Loucy (cell line): ENCODE results near the gene MRO.

ENCODE experiments used
- H2AFZ ChIP-seq: fragments of 200-600 bp; sonication (generic); 2 replicates; pipeline ENCODE4 v1.6.0; 2016; ENCODE audit warnings: antibody characterized with exemption, mild to moderate bottlenecking, low read length, moderate library complexity
- H3F3A ChIP-seq: fragments of 200-600 bp; 2 replicates; pipeline ENCODE4 v1.6.0; 2016; ENCODE audit warnings: antibody characterized with exemption, low read depth, mild to moderate bottlenecking
- H3K27me3 ChIP-seq: fragments of 200-600 bp; sonication (generic); 2 replicates; pipeline ENCODE4 v1.6.1; 2014; ENCODE audit warnings: low read length, mild to moderate bottlenecking; ENCODE audit not compliant: insufficient read depth, poor library complexity, severe bottlenecking
- H3K36me3 ChIP-seq: fragments of 200-600 bp; sonication (generic); 2 replicates; pipeline ENCODE4 v1.6.1; 2016; ENCODE audit warnings: low read length; ENCODE audit not compliant: insufficient read depth
- H3K4me1 ChIP-seq: fragments of 200-600 bp; sonication (generic); 2 replicates; pipeline ENCODE4 v1.5.1; 2014; ENCODE audit warnings: low read length, mild to moderate bottlenecking; ENCODE audit not compliant: insufficient read depth, poor library complexity, severe bottlenecking
- H3K4me2 ChIP-seq: fragments of 200-600 bp; sonication (generic); 2 replicates; pipeline ENCODE4 v1.6.0; 2014; ENCODE audit warnings: antibody characterized with exemption, low read length, low read depth, mild to moderate bottlenecking; ENCODE audit not compliant: poor library complexity, severe bottlenecking
- H3K4me3 ChIP-seq: fragments of 200-600 bp; sonication (generic); 2 replicates; pipeline ENCODE4 v1.5.1; 2014; ENCODE audit warnings: low read length, mild to moderate bottlenecking, mixed read lengths; ENCODE audit not compliant: poor library complexity, severe bottlenecking
- H3K79me2 ChIP-seq: fragments of 200-600 bp; sonication (generic); 2 replicates; pipeline ENCODE4 v1.6.1; 2014; ENCODE audit warnings: low read length; ENCODE audit not compliant: insufficient read depth
- H3K9ac ChIP-seq: fragments of 200-600 bp; sonication (generic); 2 replicates; pipeline ENCODE4 v1.6.0; 2014; ENCODE audit warnings: mild to moderate bottlenecking, low read depth, low read length, moderate library complexity; ENCODE audit not compliant: poor library complexity, severe bottlenecking
- H3K9me2 ChIP-seq: fragments of 200-600 bp; sonication (generic); replicated peaks from 2 replicates; pipeline ENCODE4 v1.6.1; 2016; ENCODE audit warnings: low read depth, low read length, mixed read lengths
- H3K9me3 ChIP-seq: fragments of 200-600 bp; sonication (generic); 2 replicates; pipeline ENCODE4 v1.6.1; 2014; ENCODE audit warnings: mild to moderate bottlenecking, antibody characterized with exemption, low read length, low read depth; ENCODE audit not compliant: insufficient read depth
- H4K20me1 ChIP-seq: fragments of 200-600 bp; sonication (generic); 2 replicates; pipeline ENCODE4 v1.6.0; 2014; ENCODE audit warnings: antibody characterized with exemption, low read length, mild to moderate bottlenecking; ENCODE audit not compliant: insufficient read depth, poor library complexity, severe bottlenecking
- EZH2phosphoT487 ChIP-seq: fragments of 200-600 bp; IDR thresholded peaks from 2 replicates; pipeline ENCODE4 v1.6.1; 2018; ENCODE audit warnings: antibody characterized with exemption, mild to moderate bottlenecking, moderate library complexity, borderline replicate concordance
- TF ChIP-seq, protein P1 (sequence below): fragments of 200-600 bp; sonication (generic); conservative IDR thresholded peaks from 2 replicates; pipeline ENCODE4 v1.5.1; 2014; ENCODE audit warnings: mild to moderate bottlenecking, antibody characterized with exemption, low read length

The MRO gene

DNA sequence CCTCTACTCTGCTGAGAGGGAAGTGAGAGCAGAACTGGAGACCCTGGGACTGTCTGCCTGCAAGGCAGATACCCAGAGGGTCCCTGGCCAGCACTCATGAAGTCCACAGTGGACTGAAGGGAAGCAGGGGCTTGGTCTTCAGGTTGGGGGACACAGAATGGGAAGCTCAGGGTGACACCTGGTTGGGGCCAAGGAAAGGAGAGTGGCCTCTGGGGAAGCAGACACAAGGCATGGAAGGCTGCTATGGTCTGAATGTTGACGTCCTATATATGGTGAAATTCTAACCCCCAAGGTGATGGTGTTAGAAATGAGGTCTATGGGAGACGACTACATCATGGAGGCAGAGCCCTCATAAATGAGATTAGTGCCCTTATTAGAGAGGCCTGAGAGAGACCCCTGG is 69.3 kb downstream of the MRO start:
- Histone ChIP-seq H3F3A (no peaks in the 10 kb centered on the region), H3K36me3 (no peaks in the 10 kb centered on the region), H3K9ac (no peak overlapping the region), H4K20me1 (no peaks in the 10 kb centered on the region), H3K4me1 (no peaks in the 10 kb centered on the region), H3K4me2 (no peak overlapping the region), H3K9me3 (no peaks in the 10 kb centered on the region), H3K4me3 (no peak overlapping the region), H3K79me2 (no peaks in the 10 kb centered on the region), H3K27me3 (no peaks in the 10 kb centered on the region), H3K9me2 (no peaks in the 10 kb centered on the region), H2AFZ (no peak overlapping the region)
- TF ChIP-seq, protein P1, sequence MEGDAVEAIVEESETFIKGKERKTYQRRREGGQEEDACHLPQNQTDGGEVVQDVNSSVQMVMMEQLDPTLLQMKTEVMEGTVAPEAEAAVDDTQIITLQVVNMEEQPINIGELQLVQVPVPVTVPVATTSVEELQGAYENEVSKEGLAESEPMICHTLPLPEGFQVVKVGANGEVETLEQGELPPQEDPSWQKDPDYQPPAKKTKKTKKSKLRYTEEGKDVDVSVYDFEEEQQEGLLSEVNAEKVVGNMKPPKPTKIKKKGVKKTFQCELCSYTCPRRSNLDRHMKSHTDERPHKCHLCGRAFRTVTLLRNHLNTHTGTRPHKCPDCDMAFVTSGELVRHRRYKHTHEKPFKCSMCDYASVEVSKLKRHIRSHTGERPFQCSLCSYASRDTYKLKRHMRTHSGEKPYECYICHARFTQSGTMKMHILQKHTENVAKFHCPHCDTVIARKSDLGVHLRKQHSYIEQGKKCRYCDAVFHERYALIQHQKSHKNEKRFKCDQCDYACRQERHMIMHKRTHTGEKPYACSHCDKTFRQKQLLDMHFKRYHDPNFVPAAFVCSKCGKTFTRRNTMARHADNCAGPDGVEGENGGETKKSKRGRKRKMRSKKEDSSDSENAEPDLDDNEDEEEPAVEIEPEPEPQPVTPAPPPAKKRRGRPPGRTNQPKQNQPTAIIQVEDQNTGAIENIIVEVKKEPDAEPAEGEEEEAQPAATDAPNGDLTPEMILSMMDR = no peak
- TF ChIP-seq EZH2phosphoT487 = no peak

DNA sequence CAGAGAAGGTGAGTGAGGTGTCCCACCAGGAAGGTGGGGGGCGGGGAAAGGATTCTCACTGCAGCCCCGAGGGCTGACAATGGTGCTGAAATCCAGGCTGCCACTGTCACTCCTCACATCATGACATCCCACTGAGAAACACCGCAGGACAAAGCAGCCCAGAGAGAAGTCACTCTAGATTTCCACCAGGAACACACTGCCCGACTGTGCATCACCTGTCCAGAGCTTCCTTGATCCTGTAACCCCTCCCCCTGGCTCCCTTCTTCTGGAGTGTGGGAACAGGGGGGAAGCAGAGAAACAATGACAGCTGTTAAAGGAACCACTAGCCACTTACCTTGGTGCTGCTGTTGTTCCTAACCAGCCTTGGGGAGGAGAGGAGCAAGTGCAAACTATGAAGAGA is 69.9 kb downstream of the MRO start:
- Histone ChIP-seq H3K9ac (no peak overlapping the region), H2AFZ (no peak overlapping the region), H3K9me3 (no peaks in the 10 kb centered on the region), H3K36me3 (no peaks in the 10 kb centered on the region), H3K4me3 (no peak overlapping the region), H3K4me1 (no peaks in the 10 kb centered on the region), H3K79me2 (no peaks in the 10 kb centered on the region), H3K4me2 (no peak overlapping the region), H4K20me1 (no peaks in the 10 kb centered on the region), H3K27me3 (no peaks in the 10 kb centered on the region), H3F3A (no peaks in the 10 kb centered on the region), H3K9me2 (no peaks in the 10 kb centered on the region)
- TF ChIP-seq, protein P1 = no peak
- no peak for TF ChIP-seq EZH2phosphoT487

DNA sequence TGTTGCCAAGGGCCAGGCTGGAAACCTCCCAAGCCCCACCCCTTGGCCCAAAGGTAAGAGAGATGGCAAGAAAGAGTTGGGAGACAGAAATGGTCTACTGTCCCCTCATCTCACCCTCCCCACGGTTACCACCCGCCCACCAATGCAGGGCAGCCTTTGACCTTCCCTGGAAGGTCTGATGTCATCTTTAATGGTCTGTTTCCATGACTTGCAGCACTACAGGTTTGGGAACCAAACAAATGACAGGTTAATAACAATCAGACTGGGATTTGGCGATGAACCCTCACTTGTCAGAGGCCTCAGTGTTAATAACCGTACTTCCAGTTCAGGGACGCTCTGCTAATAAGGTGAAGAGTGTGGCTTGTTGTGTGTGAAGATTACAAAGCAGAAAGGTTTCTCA is 70.4 kb downstream of the MRO start:
- Histone ChIP-seq H3K4me3 (no peak overlapping the region), H3K9me2 (no peaks in the 10 kb centered on the region), H3K27me3 (no peaks in the 10 kb centered on the region), H3F3A (no peaks in the 10 kb centered on the region), H3K9ac (no peak overlapping the region), H3K36me3 (no peaks in the 10 kb centered on the region), H4K20me1 (no peaks in the 10 kb centered on the region), H3K9me3 (no peaks in the 10 kb centered on the region), H3K4me1 (no peaks in the 10 kb centered on the region), H3K4me2 (no peak overlapping the region), H2AFZ (no peak overlapping the region), H3K79me2 (no peaks in the 10 kb centered on the region)
- no peak for TF ChIP-seq EZH2phosphoT487
- TF ChIP-seq, protein P1 = no peak
